A549 (cell line): ENCODE data around the gene SLC40A1. TPM values are rescaled to one million over a fixed set of nuclear protein-coding genes. Genes with fewer than 3 reads are reported as not detected.
A peak's percentile ranks its signal among the peaks of the same experiment; 100 is the strongest.

Experiments used
- ATAC-seq, 2 experiments: fragments of 200-7000 bp in 1 of 2; fragments of >200 bp in 1 of 2; cut with Nextera tagmentation in 1 of 2; cut with Tn5 transposase in 1 of 2; 3 replicates each; pipeline versions ENCODE4 v1.8.0 to v1.9.1; 2018 to 2020; ENCODE audit warnings: mild to moderate bottlenecking in 1 of 2, moderate library complexity in 1 of 2
- CTCF ChIA-PET: fragments of 300-600 bp; sonication (Branson Sonifier 250); formaldehyde crosslinking; extraction: SDS; loops from one replicate; lab custom pipeline; 2021; ENCODE audit warnings: antibody characterized with exemption, inconsistent platforms; lab: Yijun Ruan, JAX
- POLR2A ChIA-PET: fragments of 350-600 bp; formaldehyde crosslinking; extraction: SDS; loops from one replicate; lab custom pipeline; 2021; ENCODE audit warnings: antibody characterized with exemption, inconsistent platforms; lab: Yijun Ruan, JAX
- DNase-seq, 2 experiments: peaks; one replicate each; pipeline versions ENCODE4 v3.0.0 to v3.0.0-alpha.2; 2011 to 2016; ENCODE audit warnings: low read depth in 1 of 2, low spot score in 1 of 2
- FAIRE-seq: peaks from 2 replicates; lab custom pipeline; 2011; peaks lifted over from hg19 to GRCh38; lab: Jason Lieb, UNC
- H3K27ac ChIP-seq, 2 experiments: fragments of >200 bp; sonication (Bioruptor Twin); formaldehyde crosslinking; 3 replicates each; pipeline ENCODE4 v1.5.1; 2016 to 2017
- H3K4me1 ChIP-seq: fragments of >200 bp; sonication (Bioruptor Twin); formaldehyde crosslinking; 3 replicates; pipeline ENCODE4 v1.6.1; 2016
- H3K4me2 ChIP-seq: fragments of >200 bp; sonication (Bioruptor Twin); formaldehyde crosslinking; 3 replicates; pipeline ENCODE4 v1.6.1; 2016
- H3K4me3 ChIP-seq: fragments of >200 bp; sonication (Bioruptor Twin); formaldehyde crosslinking; 3 replicates; pipeline ENCODE4 v1.5.1; 2016
- H3K9me3 ChIP-seq: fragments of >200 bp; sonication (Bioruptor Twin); formaldehyde crosslinking; 3 replicates; pipeline ENCODE4 v1.6.1; 2016
- CBX2 ChIP-seq: fragments of 200-600 bp; sonication (generic); IDR thresholded peaks from 2 replicates; pipeline ENCODE4 v1.6.1; 2016; ENCODE audit warnings: low read depth, mild to moderate bottlenecking, borderline replicate concordance
- CEBPB ChIP-seq, 2 experiments: fragments of >200 bp in 1 of 2; sonication (Bioruptor Twin) in 1 of 2; formaldehyde crosslinking in 1 of 2; IDR thresholded peaks; 2 replicates each; pipeline ENCODE4 v1.6.1; 2012 to 2016
- CHD2 ChIP-seq: fragments of 150-350 bp; IDR thresholded peaks from 2 replicates; pipeline ENCODE4 v1.6.1; 2014; ENCODE audit warnings: low read length; ENCODE audit not compliant: partially characterized antibody
- EHMT2 ChIP-seq: fragments of 200-600 bp; sonication (generic); IDR thresholded peaks from 2 replicates; pipeline ENCODE4 v1.6.1; 2016; ENCODE audit warnings: antibody characterized with exemption, low read depth, mild to moderate bottlenecking, moderate library complexity
- FOSL2 ChIP-seq, 2 experiments: fragments of 450-650 bp in 1 of 2; fragments of >200 bp in 1 of 2; sonication (Bioruptor Twin) in 1 of 2; formaldehyde crosslinking; IDR thresholded peaks; 2 replicates each; pipeline versions ENCODE4 v1.5.0 to v1.6.1; 2016 to 2020; ENCODE audit warnings: mild to moderate bottlenecking in 1 of 2, moderate library complexity in 1 of 2
- HOXB13 ChIP-seq: fragments of 250-450 bp; sonication (Bioruptor Pico); IDR thresholded peaks from 2 replicates; pipeline ENCODE4 v1.5.0; 2020; ENCODE audit warnings: low read depth, mild to moderate bottlenecking, moderate library complexity
- KDM5A ChIP-seq: fragments of 200-600 bp; sonication (generic); IDR thresholded peaks from 2 replicates; pipeline ENCODE4 v1.6.1; 2016; ENCODE audit warnings: antibody characterized with exemption, mild to moderate bottlenecking
- MAFK ChIP-seq: fragments of 450-650 bp; IDR thresholded peaks from 2 replicates; pipeline ENCODE4 v1.6.1; 2014; ENCODE audit not compliant: partially characterized antibody
- NFE2L2 ChIP-seq: fragments of 150-350 bp; conservative IDR thresholded peaks from 2 replicates; pipeline ENCODE4 v1.6.1; 2014; ENCODE audit warnings: low read length
- PHF8 ChIP-seq: fragments of 200-600 bp; sonication (generic); IDR thresholded peaks from 2 replicates; pipeline ENCODE4 v1.6.1; 2016; ENCODE audit warnings: low read depth, mild to moderate bottlenecking, antibody characterized with exemption, moderate library complexity, borderline replicate concordance
- RCOR1 ChIP-seq: fragments of 150-350 bp; IDR thresholded peaks from 2 replicates; pipeline ENCODE4 v1.6.1; 2014; ENCODE audit warnings: antibody characterized with exemption, low read length, low read depth
- RFX5 ChIP-seq: fragments of 450-650 bp; IDR thresholded peaks from 2 replicates; pipeline ENCODE4 v1.7.1; 2014; ENCODE audit warnings: antibody characterized with exemption, mild to moderate bottlenecking, moderate library complexity
- TP53 ChIP-seq: fragments of 250-450 bp; sonication (Bioruptor Pico); IDR thresholded peaks from 2 replicates; pipeline ENCODE4 v1.5.0; 2021; ENCODE audit warnings: mild to moderate bottlenecking, moderate library complexity
- WGBS: methylation state at CpG from one replicate; pipeline ENCODE4 v1.1.6; 2017; ENCODE audit errors: missing lambda C conversion rate; 5-methylcytosine and 5-hydroxymethylcytosine counted together
- polyA plus RNA-seq, 4 experiments: library from polyadenylated mRNA; depleted of rRNA in 3 of 4; stranded (reverse); fragments of >200 nt; fragmentation: RNase III in 1 of 4; extraction: RNeasy Plus Mini Kit Qiagen cat#74134 plus additional on column Dnase treatment in 1 of 4; gene quantifications; 2 replicates in 3 of 4; 3 replicates in 1 of 4; pipeline ENCODE4 v1.2.3, GENCODE V29; 2011 to 2017
- TF ChIP-seq, protein P1 (sequence below): IDR thresholded peaks from 2 replicates; pipeline ENCODE4 v1.6.1; 2012
- TF ChIP-seq, protein P2 (sequence below): fragments of >200 bp; sonication (Bioruptor Twin); formaldehyde crosslinking; IDR thresholded peaks from 3 replicates; pipeline ENCODE4 v1.6.1; 2016

SLC40A1 gene
- polyA plus RNA-seq, 2 of the 4 experiments (the other 2 are of a cell fraction) = 8.2 to 12.3 TPM

DNA sequence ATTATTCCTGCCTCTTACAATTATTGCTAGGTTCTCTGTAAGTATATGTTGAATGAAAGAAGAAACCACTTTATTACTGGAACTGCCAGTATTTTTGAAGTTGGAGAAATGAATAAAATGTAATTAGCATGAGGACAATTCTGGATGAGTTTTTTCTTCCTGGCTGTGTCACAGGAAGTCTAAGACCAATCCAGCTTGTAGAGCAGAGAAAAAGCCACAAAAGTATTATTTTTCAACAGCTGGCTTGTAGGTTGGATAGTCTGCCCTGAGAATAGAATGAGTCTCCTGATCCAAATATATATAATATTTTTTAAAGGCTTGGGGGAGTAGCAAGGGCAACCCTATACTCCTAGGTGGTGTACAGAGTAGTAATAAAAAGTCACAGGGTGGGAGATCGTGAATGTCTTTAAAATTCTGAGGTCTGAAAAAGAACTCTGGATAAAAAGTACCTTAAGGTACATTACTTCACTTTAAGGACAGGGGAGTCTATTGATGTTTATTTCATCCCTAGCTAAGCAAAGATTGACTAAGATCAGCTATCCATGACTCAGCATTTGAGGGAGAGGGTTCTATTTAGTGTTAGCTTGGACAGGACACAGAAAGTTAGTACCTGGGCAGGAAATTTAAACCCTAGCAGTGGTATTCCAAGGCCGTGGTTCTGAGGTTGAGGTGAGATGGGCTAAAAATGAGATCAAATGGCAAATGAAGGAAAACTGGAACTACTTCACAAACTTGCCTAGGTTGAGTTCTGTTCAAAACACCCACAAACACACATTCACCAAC lies 31.7 kb downstream of the SLC40A1 start:
- DNase-seq = peak; percentile 31 to 62
- TF ChIP-seq CBX2 = no peak
- no peak for TF ChIP-seq TP53 (CRISPR knock-in tag)
- TF ChIP-seq HOXB13 (CRISPR knock-in tag) = no peak; the same call in 1 of the 2 replicates
- TF ChIP-seq CEBPB (IDR thresholded peaks at IDR 0.05) = peak in 1 of 2 experiments; percentile 32; a peak in 1 of 4 replicates
- no peak for TF ChIP-seq RCOR1
- TF ChIP-seq FOSL2 (IDR thresholded peaks at IDR 0.05) = 0 out of 2 replicates have a peak, but pooled peaks have one; percentile 15
- peak; percentile 66 for TF ChIP-seq FOSL2 (CRISPR knock-in tag; IDR thresholded peaks at IDR 0.05)
- peak; percentile 99 for TF ChIP-seq MAFK
- TF ChIP-seq, protein P1, sequence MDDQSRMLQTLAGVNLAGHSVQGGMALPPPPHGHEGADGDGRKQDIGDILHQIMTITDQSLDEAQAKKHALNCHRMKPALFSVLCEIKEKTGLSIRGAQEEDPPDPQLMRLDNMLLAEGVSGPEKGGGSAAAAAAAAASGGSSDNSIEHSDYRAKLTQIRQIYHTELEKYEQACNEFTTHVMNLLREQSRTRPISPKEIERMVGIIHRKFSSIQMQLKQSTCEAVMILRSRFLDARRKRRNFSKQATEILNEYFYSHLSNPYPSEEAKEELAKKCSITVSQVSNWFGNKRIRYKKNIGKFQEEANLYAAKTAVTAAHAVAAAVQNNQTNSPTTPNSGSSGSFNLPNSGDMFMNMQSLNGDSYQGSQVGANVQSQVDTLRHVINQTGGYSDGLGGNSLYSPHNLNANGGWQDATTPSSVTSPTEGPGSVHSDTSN = no peak
- TF ChIP-seq NFE2L2 = peak; percentile 94
- TF ChIP-seq, all 56 proteins: peak for 4
- 12% methylated on average over 2 of the region's 2 CpGs for WGBS
- Histone ChIP-seq H3K4me1 (peaks cover 39% of the 10 kb centered on the region), H3K27ac (peak overlapping the region; percentile 71 to 85), H3K4me3 (no peak overlapping the region), H3K4me2 (peak overlapping the region; percentile 54), H3K9me3 (no peaks in the 10 kb centered on the region)
- POLR2A ChIA-PET = interaction anchor here (1.3 kb wide), 1 partner anchor 32 kb away, joined by 13 read pairs; the partner anchor contains the start of gene SLC40A1
- peak; percentile 58 to 78; a peak in 4 of 6 replicates for ATAC-seq
- CTCF ChIA-PET = interaction anchor here (1.0 to 1.1 kb wide), 2 partner anchors 8 to 10 kb away, joined by 3 to 4 read pairs; no protein-coding TSS in a partner anchor
- FAIRE-seq = no peak

- Histone ChIP-seq H3K9me3 (no peaks in the 10 kb centered on the region), H3K4me3 (no peak overlapping the region), H3K4me1 (peaks cover 22% of the 10 kb centered on the region), H3K27ac (no peak overlapping the region), H3K4me2 (no peak overlapping the region)
- ChIA-PET CTCF (no interaction called here), POLR2A (no interaction called here)
- no peak for FAIRE-seq
- WGBS = 61% methylated on average over 1 of the region's 1 CpG
- no peak for TF ChIP-seq CHD2
- no peak for TF ChIP-seq NFE2L2
- TF ChIP-seq EHMT2 = no peak
- ATAC-seq = no peak
- DNase-seq = no peak
These were observed 35.2 kb downstream of the SLC40A1 start for GRCh38 chr2:189545418-189545817.

- no peak for ATAC-seq
- POLR2A ChIA-PET = no interaction called here
- no peak for FAIRE-seq
These were observed 36.1 kb downstream of the SLC40A1 start for GRCh38 chr2:189544318-189545042.

More at GRCh38 chr2:189544318-189545042, 36.1 kb downstream of the SLC40A1 start:
- WGBS = 95% methylated on average over 5 of the region's 5 CpGs
- Histone ChIP-seq H3K9me3 (no peaks in the 10 kb centered on the region), H3K4me1 (peaks cover 19% of the 10 kb centered on the region), H3K27ac (no peak overlapping the region), H3K4me2 (no peak overlapping the region), H3K4me3 (no peak overlapping the region)
- DNase-seq = no peak
- TF ChIP-seq, protein P2, sequence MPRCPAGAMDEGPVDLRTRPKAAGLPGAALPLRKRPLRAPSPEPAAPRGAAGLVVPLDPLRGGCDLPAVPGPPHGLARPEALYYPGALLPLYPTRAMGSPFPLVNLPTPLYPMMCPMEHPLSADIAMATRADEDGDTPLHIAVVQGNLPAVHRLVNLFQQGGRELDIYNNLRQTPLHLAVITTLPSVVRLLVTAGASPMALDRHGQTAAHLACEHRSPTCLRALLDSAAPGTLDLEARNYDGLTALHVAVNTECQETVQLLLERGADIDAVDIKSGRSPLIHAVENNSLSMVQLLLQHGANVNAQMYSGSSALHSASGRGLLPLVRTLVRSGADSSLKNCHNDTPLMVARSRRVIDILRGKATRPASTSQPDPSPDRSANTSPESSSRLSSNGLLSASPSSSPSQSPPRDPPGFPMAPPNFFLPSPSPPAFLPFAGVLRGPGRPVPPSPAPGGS = no peak
- TF ChIP-seq KDM5A (no peak), PHF8 (no peak), RFX5 (no peak)
- CTCF ChIA-PET = interaction anchor here (1.7 kb wide), 1 partner anchor 10 kb away, joined by 5 read pairs; no protein-coding TSS in a partner anchor
